ENCODE measurements around the gene AMBRA1.

The AMBRA1 gene

DNA sequence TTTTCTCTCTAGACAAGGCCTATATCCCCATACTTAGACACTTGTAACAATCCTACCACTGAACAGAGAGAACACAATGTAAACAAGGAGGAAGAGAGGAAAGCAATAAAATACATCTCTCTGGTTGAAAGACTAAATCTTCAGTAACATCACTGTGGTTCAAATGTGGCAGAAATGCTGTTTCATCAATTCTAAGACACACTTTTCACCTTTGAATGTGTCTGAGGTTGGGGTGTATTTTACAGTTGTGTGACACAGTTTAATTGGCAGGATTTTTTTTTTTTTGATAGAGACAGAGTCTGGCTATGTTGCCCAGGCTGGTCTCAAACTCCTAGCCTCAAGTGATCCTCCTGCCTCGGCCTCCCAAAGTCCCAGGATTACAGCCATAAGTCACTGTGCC, 79.5 kb downstream of the AMBRA1 start:
- Histone ChIP-seq H3K4me2 (ENCODE audit: low read length, poor library complexity, severe bottlenecking) (no peak overlapping the region), H2BK120ac (ENCODE audit: low read depth, low read length) (no peak overlapping the region), H2BK5ac (ENCODE audit: low read depth, low read length, poor library complexity, severe bottlenecking) (no peak overlapping the region), H3K27me3 (ENCODE audit: control insufficient read depth in 1 of 2, insufficient read depth in 1 of 2, low read length in 2 of 2) (no peaks in the 10 kb centered on the region), H4K8ac (ENCODE audit: low read length) (no peak overlapping the region), H3K9ac (ENCODE audit: low read length) (no peak overlapping the region), H3K36me3 (ENCODE audit: control insufficient read depth in 1 of 2, insufficient read depth in 2 of 2, low read depth in 1 of 2, low read length in 2 of 2) (peaks cover 6 to 24% of the 10 kb centered on the region in 2 experiments), H3K4me3 (ENCODE audit: insufficient read depth in 1 of 2, low read depth in 1 of 2, low read length in 2 of 2) (no peak overlapping the region), H3K14ac (ENCODE audit: low read length in 2 of 2) (no peak overlapping the region), H4K91ac (ENCODE audit: low read length) (no peak overlapping the region), H3K27ac (ENCODE audit: low read length, poor library complexity, severe bottlenecking) (no peak overlapping the region), H2AFZ (ENCODE audit: low read depth, low read length) (no peak overlapping the region), H3K79me1 (replicated peaks; ENCODE audit: low read length, poor library complexity, severe bottlenecking) (peaks cover 32% of the 10 kb centered on the region), H2BK15ac (ENCODE audit: low read depth, poor library complexity, severe bottlenecking) (no peak overlapping the region), H3K23ac (ENCODE audit: low read length in 2 of 2) (no peak overlapping the region), H3K18ac (ENCODE audit: low read depth in 1 of 2, low read length in 2 of 2) (no peak overlapping the region), H2BK12ac (ENCODE audit: low read length in 2 of 2) (no peak overlapping the region), H3K9me3 (ENCODE audit: control insufficient read depth, low read length) (no peaks in the 10 kb centered on the region), H3K4me1 (ENCODE audit: control insufficient read depth, insufficient read depth, low read depth, low read length) (peaks cover 6% of the 10 kb centered on the region), H3K4ac (ENCODE audit: low read depth in 1 of 2, low read length in 2 of 2) (no peak overlapping the region), H2AK5ac (ENCODE audit: low read length, severe bottlenecking) (no peak overlapping the region)
- WGBS, result no CpG with 5 or more reads among the region's 1 CpG
- no peak for DNase-seq

GRCh38 chr11:46513934-46514342, 79.9 kb downstream of the AMBRA1 start:
- no peaks in the 10 kb centered on the region for H3K27me3 ChIP-seq (ENCODE audit: control insufficient read depth in 1 of 2, insufficient read depth in 1 of 2, low read length in 2 of 2)
- no peak overlapping the region for H4K8ac ChIP-seq (ENCODE audit: low read length)
- H4K91ac ChIP-seq (ENCODE audit: low read length), result no peak overlapping the region
- H2BK5ac ChIP-seq (ENCODE audit: low read depth, low read length, poor library complexity, severe bottlenecking), result no peak overlapping the region
- peak; percentile 26 for DNase-seq
- H3K4ac ChIP-seq (ENCODE audit: low read depth in 1 of 2, low read length in 2 of 2), result no peak overlapping the region
- H3K18ac ChIP-seq (ENCODE audit: low read depth in 1 of 2, low read length in 2 of 2), result no peak overlapping the region
- peaks cover 5% of the 10 kb centered on the region for H3K4me1 ChIP-seq (ENCODE audit: control insufficient read depth, insufficient read depth, low read depth, low read length)
- no peak overlapping the region for H2BK120ac ChIP-seq (ENCODE audit: low read depth, low read length)
- H3K4me3 ChIP-seq (ENCODE audit: insufficient read depth in 1 of 2, low read depth in 1 of 2, low read length in 2 of 2), result no peak overlapping the region
- H3K27ac ChIP-seq (ENCODE audit: low read length, poor library complexity, severe bottlenecking), result no peak overlapping the region
- peaks cover 6 to 25% of the 10 kb centered on the region in 2 experiments for H3K36me3 ChIP-seq (ENCODE audit: control insufficient read depth in 1 of 2, insufficient read depth in 2 of 2, low read depth in 1 of 2, low read length in 2 of 2)
- H3K9me3 ChIP-seq (ENCODE audit: control insufficient read depth, low read length), result no peaks in the 10 kb centered on the region
- H2AFZ ChIP-seq (ENCODE audit: low read depth, low read length), result no peak overlapping the region
- H3K9ac ChIP-seq (ENCODE audit: low read length), result no peak overlapping the region
- H2BK12ac ChIP-seq (ENCODE audit: low read length in 2 of 2), result no peak overlapping the region
- H2BK15ac ChIP-seq (ENCODE audit: low read depth, poor library complexity, severe bottlenecking), result no peak overlapping the region
- no peak overlapping the region for H3K4me2 ChIP-seq (ENCODE audit: low read length, poor library complexity, severe bottlenecking)
- H3K14ac ChIP-seq (ENCODE audit: low read length in 2 of 2), result no peak overlapping the region
- no peak overlapping the region for H3K23ac ChIP-seq (ENCODE audit: low read length in 2 of 2)
- peaks cover 31% of the 10 kb centered on the region for H3K79me1 ChIP-seq (replicated peaks; ENCODE audit: low read length, poor library complexity, severe bottlenecking)
- 79% methylated on average over 3 of the region's 3 CpGs for WGBS
- H2AK5ac ChIP-seq (ENCODE audit: low read length, severe bottlenecking), result no peak overlapping the region

- peaks cover 14 to 41% of the 10 kb centered on the region in 2 experiments for H3K36me3 ChIP-seq (ENCODE audit: control insufficient read depth in 1 of 2, insufficient read depth in 2 of 2, low read depth in 1 of 2, low read length in 2 of 2)
- no peak overlapping the region for H2BK15ac ChIP-seq (ENCODE audit: low read depth, poor library complexity, severe bottlenecking)
- no peak overlapping the region for H3K14ac ChIP-seq (ENCODE audit: low read length in 2 of 2)
- H2AFZ ChIP-seq (ENCODE audit: low read depth, low read length), result no peak overlapping the region
- no peak overlapping the region for H4K8ac ChIP-seq (ENCODE audit: low read length)
- 98% methylated on average over 3 of the region's 5 CpGs for WGBS
- no peak overlapping the region for H2BK12ac ChIP-seq (ENCODE audit: low read length in 2 of 2)
- H2BK120ac ChIP-seq (ENCODE audit: low read depth, low read length), result no peak overlapping the region
- no peak overlapping the region for H3K27ac ChIP-seq (ENCODE audit: low read length, poor library complexity, severe bottlenecking)
- no peak overlapping the region for H3K4me2 ChIP-seq (ENCODE audit: low read length, poor library complexity, severe bottlenecking)
- H4K91ac ChIP-seq (ENCODE audit: low read length), result no peak overlapping the region
- H2BK5ac ChIP-seq (ENCODE audit: low read depth, low read length, poor library complexity, severe bottlenecking), result no peak overlapping the region
- H3K4me1 ChIP-seq (ENCODE audit: control insufficient read depth, insufficient read depth, low read depth, low read length), result peaks cover 5% of the 10 kb centered on the region
- H2AK5ac ChIP-seq (ENCODE audit: low read length, severe bottlenecking), result no peak overlapping the region
- no peaks in the 10 kb centered on the region for H3K27me3 ChIP-seq (ENCODE audit: control insufficient read depth in 1 of 2, insufficient read depth in 1 of 2, low read length in 2 of 2)
- H3K4ac ChIP-seq (ENCODE audit: low read depth in 1 of 2, low read length in 2 of 2), result no peak overlapping the region
- no peak overlapping the region for H3K4me3 ChIP-seq (ENCODE audit: insufficient read depth in 1 of 2, low read depth in 1 of 2, low read length in 2 of 2)
- H3K9me3 ChIP-seq (ENCODE audit: control insufficient read depth, low read length), result no peaks in the 10 kb centered on the region
- no peak overlapping the region for H3K18ac ChIP-seq (ENCODE audit: low read depth in 1 of 2, low read length in 2 of 2)
- DNase-seq, result no peak
- H3K9ac ChIP-seq (ENCODE audit: low read length), result no peak overlapping the region
- H3K79me1 ChIP-seq (replicated peaks; ENCODE audit: low read length, poor library complexity, severe bottlenecking), result peaks cover 39% of the 10 kb centered on the region
- no peak overlapping the region for H3K23ac ChIP-seq (ENCODE audit: low read length in 2 of 2)
Observed at GRCh38 chr11:46512261-46512881, 81.5 kb downstream of the AMBRA1 start.

- H3K9ac ChIP-seq (ENCODE audit: low read length), result no peak overlapping the region
- no peaks in the 10 kb centered on the region for H3K27me3 ChIP-seq (ENCODE audit: control insufficient read depth in 1 of 2, insufficient read depth in 1 of 2, low read length in 2 of 2)
- no peak overlapping the region for H2BK15ac ChIP-seq (ENCODE audit: low read depth, poor library complexity, severe bottlenecking)
- H3K18ac ChIP-seq (ENCODE audit: low read depth in 1 of 2, low read length in 2 of 2), result no peak overlapping the region
- H3K14ac ChIP-seq (ENCODE audit: low read length in 2 of 2), result no peak overlapping the region
- H2BK12ac ChIP-seq (ENCODE audit: low read length in 2 of 2), result no peak overlapping the region
- peaks cover 36% of the 10 kb centered on the region for H3K79me1 ChIP-seq (replicated peaks; ENCODE audit: low read length, poor library complexity, severe bottlenecking)
- DNase-seq, result no peak
- H3K4me2 ChIP-seq (ENCODE audit: low read length, poor library complexity, severe bottlenecking), result no peak overlapping the region
- no peaks in the 10 kb centered on the region for H3K9me3 ChIP-seq (ENCODE audit: control insufficient read depth, low read length)
- no peak overlapping the region for H3K4ac ChIP-seq (ENCODE audit: low read depth in 1 of 2, low read length in 2 of 2)
- H3K23ac ChIP-seq (ENCODE audit: low read length in 2 of 2), result no peak overlapping the region
- H2BK5ac ChIP-seq (ENCODE audit: low read depth, low read length, poor library complexity, severe bottlenecking), result no peak overlapping the region
- H2AFZ ChIP-seq (ENCODE audit: low read depth, low read length), result no peak overlapping the region
- H3K4me1 ChIP-seq (ENCODE audit: control insufficient read depth, insufficient read depth, low read depth, low read length), result peaks cover 3% of the 10 kb centered on the region
- H4K8ac ChIP-seq (ENCODE audit: low read length), result no peak overlapping the region
- H3K4me3 ChIP-seq (ENCODE audit: insufficient read depth in 1 of 2, low read depth in 1 of 2, low read length in 2 of 2), result no peak overlapping the region
- WGBS, result 85% methylated on average over 2 of the region's 2 CpGs
- no peak overlapping the region for H2BK120ac ChIP-seq (ENCODE audit: low read depth, low read length)
- H3K27ac ChIP-seq (ENCODE audit: low read length, poor library complexity, severe bottlenecking), result no peak overlapping the region
- no peak overlapping the region for H2AK5ac ChIP-seq (ENCODE audit: low read length, severe bottlenecking)
- peaks cover 14 to 43% of the 10 kb centered on the region in 2 experiments for H3K36me3 ChIP-seq (ENCODE audit: control insufficient read depth in 1 of 2, insufficient read depth in 2 of 2, low read depth in 1 of 2, low read length in 2 of 2)
- no peak overlapping the region for H4K91ac ChIP-seq (ENCODE audit: low read length)
Observed at GRCh38 chr11:46511342-46511741, 82.5 kb downstream of the AMBRA1 start.
